CD4-positive, alpha-beta T cell treated with Interleukin-17A for 4 hours (primary cell): ENCODE measurements around the gene ITPRIPL2.

Experiments
- DNase-seq: peaks from one replicate; pipeline ENCODE4 v3.0.0-alpha.2; 2020; ENCODE audit warnings: mixed read lengths

ITPRIPL2 gene

DNA sequence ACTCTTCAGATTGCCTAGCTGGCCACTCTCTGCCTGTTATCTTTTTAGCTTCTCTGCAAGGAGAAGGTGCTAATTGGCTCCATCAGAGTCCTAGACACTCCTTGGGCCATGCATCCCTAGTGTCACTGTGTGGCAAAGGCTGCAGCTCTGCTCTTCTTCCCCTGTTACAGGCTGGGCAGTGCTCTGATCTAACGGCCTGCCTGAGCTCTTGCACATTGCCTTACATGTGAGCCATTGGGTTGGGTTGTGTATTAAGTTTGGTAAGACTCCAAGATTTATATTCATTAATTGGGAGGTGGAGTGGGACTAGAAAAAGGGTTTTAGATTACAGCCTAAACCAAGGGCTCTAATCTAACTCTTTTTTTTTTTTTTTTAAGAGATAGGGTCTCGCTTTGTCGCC, 31.2 kb downstream of the ITPRIPL2 start:
- no peak for DNase-seq

DNA sequence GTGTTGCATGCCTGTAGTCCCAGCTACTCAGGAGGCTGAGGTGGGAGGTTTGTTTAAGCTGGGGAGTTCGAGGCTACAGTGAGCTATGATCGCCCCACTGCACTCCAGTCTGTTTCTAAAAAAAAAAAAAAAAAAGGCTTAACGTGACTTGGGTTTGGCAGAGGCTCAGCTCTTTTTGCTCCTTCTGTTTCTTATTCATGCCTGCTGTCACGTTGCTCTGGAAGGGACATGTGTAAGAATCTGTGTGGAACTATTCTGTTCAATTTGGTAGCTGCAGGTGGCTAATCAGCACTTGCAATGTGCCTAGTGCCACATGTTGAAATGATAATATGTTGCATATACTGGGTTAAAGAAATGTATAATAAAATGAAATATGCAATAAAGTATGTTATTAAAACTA, 33.4 kb downstream of the ITPRIPL2 start:
- DNase-seq: no peak

DNA sequence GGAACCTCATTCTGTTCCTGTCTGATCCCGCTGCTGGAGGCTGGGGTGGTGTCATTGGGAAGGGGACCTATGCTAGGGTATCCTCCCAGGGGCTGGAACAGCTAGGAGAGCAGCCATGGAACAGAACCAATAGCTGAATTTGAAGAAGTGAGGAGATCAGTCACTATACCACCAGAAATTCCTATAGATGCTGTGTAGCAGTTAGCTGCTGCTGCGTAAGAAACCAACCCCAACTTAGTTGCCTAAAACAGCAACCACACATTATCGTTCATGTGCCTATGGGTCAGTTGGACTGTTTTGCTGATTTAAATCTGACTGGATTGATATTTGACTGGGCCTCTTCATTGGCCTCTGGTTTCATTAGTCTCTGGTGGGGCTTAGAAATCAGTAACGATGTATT, 33.9 kb downstream of the ITPRIPL2 start:
- DNase-seq: no peak

DNA sequence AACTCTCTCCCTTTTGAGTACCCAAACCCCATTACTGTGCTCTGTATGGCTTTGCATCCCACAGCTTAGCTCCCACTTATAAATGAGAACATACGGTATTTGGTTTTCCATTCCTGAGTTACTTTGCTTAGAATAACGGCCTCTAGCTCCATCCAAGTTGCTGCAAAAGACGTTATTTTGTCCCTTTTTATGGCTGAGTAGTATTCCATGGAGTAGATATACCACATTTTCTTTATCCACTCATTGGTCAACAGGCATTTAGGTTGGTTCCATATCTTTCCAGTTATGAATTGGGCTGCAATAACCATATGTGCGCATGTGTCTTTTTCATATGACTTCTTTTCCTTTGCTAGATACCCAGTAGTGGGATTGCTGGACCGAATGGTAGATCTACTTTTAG, 34.4 kb downstream of the ITPRIPL2 start:
- DNase-seq: no peak

DNA sequence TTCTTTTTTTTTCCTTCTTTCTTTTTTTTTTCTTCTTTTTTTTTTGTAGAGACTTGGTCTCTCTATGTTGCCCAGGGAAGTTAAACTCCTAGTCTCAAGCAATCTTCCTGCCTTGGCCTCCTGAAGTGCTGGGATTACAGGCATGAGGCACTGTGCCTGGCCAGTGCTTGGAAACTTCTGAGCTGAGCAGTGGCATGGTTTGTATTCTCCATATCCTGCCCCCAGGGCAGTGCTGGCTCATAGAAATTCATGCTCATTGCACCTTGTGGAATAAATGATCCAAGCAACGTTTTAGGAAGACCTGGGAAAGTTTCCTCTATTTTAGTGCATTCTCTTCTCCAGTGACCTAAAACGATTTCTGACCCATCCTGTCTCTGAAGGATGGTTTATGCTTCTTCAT, 37.5 kb downstream of the ITPRIPL2 start:
- DNase-seq: no peak

DNA sequence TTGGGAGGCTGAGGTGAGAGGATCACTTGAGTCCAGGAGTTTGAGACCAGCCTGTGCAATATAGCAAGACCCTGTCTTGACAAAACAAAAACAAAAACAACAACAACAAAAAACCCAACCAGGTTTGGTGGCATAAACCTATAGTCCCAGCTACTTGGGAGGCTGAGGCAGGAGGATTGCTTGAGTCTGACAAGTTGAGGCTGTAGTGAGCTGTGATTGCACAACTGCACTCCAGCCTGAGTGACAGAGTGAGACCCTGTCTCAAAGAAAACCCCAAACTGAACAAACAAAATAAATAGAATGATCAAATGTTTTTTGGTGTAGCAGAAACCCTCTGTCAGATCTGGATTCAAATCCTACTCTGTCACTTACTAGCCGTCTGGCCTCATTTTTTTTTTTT, 38.3 kb downstream of the ITPRIPL2 start:
- DNase-seq: no peak

DNA sequence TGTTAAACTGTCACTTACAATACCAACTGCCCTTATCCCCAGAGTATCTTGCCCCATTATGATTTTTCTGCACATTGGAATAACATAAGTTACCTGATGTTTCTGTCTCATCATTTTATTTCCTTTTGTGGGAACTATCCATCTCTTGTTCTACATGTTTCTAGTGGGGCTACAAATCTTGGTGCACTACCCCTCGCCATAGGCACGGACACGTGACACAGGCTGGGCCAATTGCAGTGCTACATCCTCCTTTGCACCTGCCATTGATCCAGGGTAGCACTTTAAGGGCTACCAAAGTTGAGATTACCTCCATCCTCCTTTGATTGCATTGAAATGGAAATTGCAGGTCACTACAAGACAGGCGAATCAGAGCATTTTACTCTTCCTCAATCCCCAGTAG, 40.1 kb downstream of the ITPRIPL2 start:
- DNase-seq: no peak

DNA sequence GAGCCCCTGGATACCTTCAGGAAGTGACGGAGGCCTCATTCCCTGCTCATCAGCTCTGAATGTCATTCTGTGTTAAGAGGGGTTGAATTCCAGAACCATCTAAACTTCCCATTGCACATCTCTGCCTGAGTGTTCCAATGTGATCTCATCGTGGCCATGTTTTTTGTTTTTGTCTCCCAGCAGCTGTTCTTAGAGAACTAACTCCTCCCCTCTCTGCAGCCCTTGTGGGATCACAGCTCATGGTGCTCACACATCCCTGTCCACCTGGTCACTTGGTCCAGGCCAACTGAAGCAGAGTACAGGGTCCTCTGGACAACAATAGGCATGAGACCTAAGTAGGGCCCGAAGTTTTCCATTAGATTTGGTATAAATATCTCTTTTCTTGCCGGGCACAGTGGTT, 48.3 kb downstream of the ITPRIPL2 start:
- no peak for DNase-seq

DNA sequence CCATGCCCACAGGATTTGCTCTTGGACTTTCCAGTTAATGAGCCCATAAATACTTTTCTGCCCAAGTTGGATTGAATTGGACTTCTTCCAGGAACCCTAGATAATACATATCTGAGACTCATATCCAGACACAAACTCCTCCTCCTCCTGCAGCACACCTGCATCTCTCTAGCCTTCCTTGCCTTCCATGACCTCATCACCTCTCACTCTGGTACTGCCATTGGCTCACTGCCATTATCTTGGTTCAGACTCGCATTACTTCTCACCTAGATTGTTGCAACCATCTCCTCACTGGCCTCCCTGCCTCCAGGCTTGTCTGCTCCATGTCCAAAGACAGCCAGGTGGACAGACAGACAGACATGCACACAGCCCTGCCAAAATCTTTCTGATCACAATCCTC, 49.5 kb downstream of the ITPRIPL2 start:
- DNase-seq: no peak

DNA sequence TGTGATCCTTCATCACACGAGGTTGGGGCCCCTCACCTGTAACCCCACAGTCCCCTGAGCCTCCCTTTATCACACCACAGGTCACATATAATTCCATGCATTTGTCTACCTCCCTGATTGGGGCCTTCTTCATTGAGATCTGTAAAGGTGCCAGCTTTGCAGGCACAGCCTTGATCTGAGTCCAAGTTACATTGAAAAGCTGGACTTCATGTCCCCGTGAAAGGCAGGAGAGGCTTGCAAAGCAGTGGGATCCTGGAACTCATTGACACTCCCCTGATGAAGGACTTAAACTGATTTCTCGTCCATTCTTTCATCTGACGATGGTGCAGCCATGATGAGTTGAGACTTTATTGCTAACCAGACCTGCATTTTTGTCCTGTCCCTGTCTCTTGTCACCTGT, 50.5 kb downstream of the ITPRIPL2 start:
- no peak for DNase-seq

DNA sequence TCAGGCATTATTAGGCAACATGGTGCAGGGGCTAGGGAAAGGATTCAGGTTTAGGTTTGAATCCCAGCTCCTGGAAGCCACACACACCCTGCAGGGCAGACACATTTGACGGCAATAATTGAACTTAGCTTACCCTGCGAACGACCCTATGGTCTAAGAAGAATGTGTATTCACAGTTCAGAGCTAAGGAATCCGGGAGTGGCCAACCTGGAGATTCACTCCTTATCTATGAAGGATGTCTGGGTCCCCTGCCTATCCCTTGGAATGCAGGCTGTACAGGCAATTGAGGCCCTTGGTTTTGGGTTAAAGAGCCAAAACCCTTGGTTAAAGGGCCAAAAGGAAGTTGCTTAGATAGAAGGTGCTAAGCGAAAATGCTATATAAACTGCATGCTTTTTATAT, 51.3 kb downstream of the ITPRIPL2 start:
- no peak for DNase-seq

DNA sequence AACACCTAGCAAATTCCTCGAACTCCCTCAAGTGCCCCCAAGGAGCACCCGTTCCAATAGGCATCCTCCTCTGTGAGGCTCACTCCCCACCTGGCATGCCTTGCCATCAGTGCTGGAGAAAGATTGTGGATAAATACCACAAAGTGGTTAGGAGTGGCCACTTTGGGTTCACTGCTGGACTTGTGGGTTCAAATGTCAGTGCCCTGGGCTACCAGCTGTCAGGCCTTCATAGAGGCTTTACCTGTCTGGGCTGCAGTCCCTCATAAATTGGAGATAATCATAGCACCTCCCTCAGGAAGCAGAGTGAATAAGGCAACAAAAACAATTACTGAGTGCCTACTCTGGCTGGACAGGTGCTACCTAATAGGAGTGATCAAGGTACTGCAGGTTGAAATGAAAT, 52.7 kb downstream of the ITPRIPL2 start:
- no peak for DNase-seq

DNA sequence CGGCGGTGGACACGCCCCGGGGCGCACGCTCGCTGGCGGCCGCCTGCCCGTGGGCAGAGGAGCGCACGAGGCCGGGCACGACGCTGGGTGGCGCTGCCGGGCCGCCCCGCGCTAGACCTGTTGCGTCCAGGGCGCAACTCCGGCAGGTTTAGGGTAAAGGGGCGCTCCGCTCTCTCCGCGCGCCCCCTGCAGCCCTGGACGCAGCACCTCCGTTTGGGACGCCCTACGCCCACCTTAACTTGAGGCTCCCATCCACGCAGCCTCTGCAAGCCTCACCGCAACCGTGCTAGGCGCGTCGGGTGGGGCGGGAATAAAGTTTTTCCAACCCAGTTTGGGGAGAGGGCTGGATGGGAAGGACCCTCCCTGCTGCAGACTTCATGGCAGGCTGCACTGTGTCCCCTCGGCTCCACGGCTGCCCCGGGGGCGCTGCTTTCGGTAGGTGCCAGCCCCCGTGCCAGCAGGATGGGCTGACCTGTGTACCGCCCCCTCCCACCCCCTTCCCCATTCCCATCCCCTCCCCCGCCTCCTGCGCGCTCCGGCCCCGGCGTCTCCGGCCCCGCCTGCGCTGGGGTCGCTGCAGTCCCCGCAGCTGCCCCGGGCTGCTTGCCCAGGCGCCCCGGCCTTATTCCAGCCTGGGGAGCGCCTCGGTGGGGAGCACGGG, 54.1 kb downstream of the ITPRIPL2 start, which contains the start of gene SYT17:
Gene SYT17 (plus strand): TSS at position 531 of the 661 bp plus-strand sequence. CDS start 407 bp downstream, outside the sequence.
- peak; percentile 5 for DNase-seq

DNA sequence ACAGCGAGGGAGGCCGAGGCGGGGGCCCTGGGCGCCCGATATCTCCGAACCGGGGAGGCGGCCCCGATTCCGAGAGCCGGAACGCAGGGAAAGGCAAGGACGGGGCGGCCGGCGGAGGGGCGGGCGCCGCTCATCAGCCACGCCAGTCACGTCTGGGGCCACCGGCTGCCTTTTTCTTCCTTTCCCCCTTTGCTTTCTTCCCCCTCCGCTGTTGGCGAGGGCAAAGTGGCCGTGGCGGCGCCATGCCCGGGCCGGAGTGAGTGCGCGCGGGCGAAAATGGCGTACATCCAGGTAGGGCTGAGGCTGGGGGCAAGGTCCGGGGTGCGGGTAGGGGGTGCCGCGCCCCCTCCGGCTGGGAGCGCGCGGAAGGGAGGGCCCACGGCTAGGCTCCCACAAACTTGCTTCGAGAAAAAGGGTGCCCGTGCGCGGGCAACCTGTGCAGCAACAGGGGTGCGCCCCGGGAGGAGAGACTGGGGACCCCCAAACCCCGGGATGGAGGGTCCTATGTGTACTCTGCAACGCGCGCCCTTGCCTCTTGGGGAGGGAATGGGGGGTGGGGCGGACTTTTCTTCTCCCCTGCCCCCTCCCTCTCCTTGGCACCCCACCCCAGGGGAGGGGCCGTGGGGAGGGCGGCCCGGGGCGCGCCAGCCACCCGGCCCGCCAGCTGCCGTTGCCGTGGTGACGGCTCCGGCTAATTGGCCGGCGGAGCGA, 54.8 kb downstream of the ITPRIPL2 start:
- DNase-seq: no peak

DNA sequence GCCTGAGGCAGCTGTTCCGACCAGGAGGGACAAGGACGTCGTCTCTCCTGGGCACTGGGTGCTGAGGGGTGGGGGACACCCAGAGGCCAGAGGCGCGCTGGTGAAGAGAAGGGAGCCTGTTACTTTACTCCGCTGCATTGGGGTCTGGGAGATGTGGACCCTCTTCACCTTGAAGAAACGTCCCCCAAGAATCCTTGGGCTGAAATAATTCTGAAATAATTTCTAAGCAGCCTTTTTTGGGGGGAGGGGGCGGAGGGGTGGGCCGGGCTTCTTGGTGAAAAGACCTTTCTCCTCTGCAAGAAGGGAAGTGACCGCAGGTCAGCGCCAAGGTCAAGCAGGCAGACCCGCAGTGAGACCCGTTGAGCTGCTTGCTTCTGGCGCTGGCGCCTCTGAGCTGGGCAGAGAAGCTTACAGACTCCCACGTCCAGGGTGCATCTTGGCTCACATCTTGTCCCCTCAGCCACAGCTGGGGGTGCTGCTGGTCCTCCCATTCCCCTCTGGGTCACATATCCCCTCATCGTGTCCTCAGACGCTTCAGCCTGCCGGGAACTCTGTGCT, 55.4 kb downstream of the ITPRIPL2 start:
- DNase-seq: no peak

DNA sequence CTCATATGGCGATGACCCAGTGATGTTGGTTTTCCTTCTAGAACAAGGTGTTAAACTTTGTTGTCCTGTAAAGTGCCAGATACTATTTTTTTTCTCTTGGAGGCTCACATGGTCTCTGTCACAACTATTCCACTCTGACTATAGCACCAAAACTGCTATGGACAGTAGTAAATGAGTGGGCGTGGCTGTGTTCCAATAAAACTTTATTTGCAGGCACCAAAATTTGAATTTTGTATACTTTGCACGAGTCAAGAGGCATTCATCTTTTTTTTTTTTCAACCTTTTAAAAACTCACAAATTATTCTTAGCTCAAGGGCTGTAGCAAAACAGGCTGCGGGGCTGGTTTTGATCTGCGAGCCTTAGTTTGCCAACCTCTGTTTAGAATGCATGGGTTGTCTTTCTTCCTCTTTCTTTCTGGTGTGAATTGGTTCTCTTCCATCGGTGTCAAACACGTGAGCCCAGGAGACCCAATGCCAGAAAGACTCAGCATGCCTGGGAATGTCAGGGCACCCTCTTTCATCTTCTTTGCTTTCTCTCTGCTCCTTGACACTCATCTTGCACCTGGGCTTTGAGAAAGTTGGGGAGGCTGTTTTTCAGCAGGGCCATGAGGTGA, 56.4 kb downstream of the ITPRIPL2 start:
- DNase-seq: no peak
